HCT116 (cell line): ENCODE measurements around the gene CEND1.

Experiments
- EZH2phosphoT487 ChIP-seq: fragments of 200-600 bp; IDR thresholded peaks from 2 replicates; pipeline ENCODE4 v1.6.1; 2018; ENCODE audit warnings: antibody characterized with exemption, borderline replicate concordance
- POLR2A ChIP-seq: IDR thresholded peaks from 2 replicates; pipeline ENCODE4 v1.7.0; 2011; ENCODE audit warnings: borderline replicate concordance; ENCODE audit not compliant: insufficient read depth, insufficient read length; ENCODE audit errors: extremely low read depth
- POLR2AphosphoS5 ChIP-seq: IDR thresholded peaks from 2 replicates; pipeline ENCODE4 v1.6.1; 2011; ENCODE audit warnings: mild to moderate bottlenecking, low read depth, low read length, moderate library complexity
- TCF7L2 ChIP-seq: IDR thresholded peaks from 2 replicates; pipeline ENCODE4 v1.7.0; 2011; ENCODE audit warnings: borderline replicate concordance, inconsistent platforms; ENCODE audit not compliant: insufficient read depth, insufficient read length; ENCODE audit errors: extremely low read depth
- TF ChIP-seq, protein P1 (sequence below), 3 experiments: fragments of 200-600 bp in 1 of 3; sonication (generic) in 1 of 3; IDR thresholded peaks in 2 of 3; conservative IDR thresholded peaks in 1 of 3; 2 replicates each; pipeline ENCODE4 v1.5.1; 2012 to 2017; ENCODE audit warnings: low read depth in 2 of 3, low read length in 2 of 3, antibody characterized with exemption in 1 of 3, borderline replicate concordance in 1 of 3, control low read depth in 1 of 3, mild to moderate bottlenecking in 1 of 3, mixed read lengths in 1 of 3, mixed run types in 1 of 3, moderate library complexity in 1 of 3; ENCODE audit not compliant: insufficient read depth in 1 of 3

DNA sequence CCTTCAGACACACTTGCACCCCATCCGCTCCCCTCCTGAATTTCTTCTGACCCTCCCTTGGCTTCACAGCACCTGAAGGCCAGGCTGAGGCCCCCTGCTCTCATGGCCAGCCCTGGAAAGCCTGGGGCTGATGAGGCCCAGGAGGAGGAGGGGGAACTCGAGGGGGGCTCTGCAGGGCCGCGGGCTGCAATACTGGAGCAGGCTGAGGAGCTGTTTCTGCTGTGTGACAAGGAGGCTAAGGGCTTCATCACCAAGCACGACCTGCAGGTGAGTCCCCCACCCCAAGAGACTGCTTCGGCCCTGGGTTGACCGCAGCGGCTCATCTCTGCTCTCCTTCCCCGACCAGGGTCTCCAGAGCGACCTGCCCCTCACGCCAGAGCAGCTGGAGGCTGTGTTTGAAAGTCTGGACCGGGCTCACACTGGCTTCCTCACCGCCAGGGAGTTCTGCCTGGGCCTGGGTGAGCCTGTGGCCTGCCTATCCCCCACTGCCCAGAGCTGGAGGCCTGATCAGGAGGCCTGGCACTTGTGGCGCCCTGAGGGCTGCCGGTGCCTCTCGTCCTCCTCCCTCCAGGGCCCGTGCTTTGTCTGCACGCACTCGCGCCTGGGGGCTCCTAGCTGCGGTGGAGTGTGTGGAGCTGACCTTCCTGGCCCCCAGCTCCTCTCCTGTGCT is 38.8 kb upstream of the CEND1 start:
- TF ChIP-seq, protein P1, sequence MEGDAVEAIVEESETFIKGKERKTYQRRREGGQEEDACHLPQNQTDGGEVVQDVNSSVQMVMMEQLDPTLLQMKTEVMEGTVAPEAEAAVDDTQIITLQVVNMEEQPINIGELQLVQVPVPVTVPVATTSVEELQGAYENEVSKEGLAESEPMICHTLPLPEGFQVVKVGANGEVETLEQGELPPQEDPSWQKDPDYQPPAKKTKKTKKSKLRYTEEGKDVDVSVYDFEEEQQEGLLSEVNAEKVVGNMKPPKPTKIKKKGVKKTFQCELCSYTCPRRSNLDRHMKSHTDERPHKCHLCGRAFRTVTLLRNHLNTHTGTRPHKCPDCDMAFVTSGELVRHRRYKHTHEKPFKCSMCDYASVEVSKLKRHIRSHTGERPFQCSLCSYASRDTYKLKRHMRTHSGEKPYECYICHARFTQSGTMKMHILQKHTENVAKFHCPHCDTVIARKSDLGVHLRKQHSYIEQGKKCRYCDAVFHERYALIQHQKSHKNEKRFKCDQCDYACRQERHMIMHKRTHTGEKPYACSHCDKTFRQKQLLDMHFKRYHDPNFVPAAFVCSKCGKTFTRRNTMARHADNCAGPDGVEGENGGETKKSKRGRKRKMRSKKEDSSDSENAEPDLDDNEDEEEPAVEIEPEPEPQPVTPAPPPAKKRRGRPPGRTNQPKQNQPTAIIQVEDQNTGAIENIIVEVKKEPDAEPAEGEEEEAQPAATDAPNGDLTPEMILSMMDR (IDR thresholded peaks at IDR 0.05 in 2 of 3, conservative IDR thresholded peaks at IDR 0.05 in 1 of 3; ENCODE audit: borderline replicate concordance in 1 of 3, insufficient read depth in 1 of 3, low read depth in 2 of 3, low read length in 2 of 3), result no peak
- no peak for TF ChIP-seq POLR2AphosphoS5
- no peak for TF ChIP-seq TCF7L2
- no peak for TF ChIP-seq EZH2phosphoT487
- no peak for TF ChIP-seq POLR2A
